Hippocampal formation (tissue), 2 donors: ENCODE data around the gene SLC16A10.
"Not testable (repeated sequence)": the region's sequence is repeated elsewhere in the genome, so short reads cannot be mapped to it uniquely, and the experiment has no call there.

Experiments used
- DNase-seq, 2 donors: peaks; one replicate each; lab custom pipeline; 2025; lab: John Stamatoyannopoulos, UW

The SLC16A10 gene

DNA sequence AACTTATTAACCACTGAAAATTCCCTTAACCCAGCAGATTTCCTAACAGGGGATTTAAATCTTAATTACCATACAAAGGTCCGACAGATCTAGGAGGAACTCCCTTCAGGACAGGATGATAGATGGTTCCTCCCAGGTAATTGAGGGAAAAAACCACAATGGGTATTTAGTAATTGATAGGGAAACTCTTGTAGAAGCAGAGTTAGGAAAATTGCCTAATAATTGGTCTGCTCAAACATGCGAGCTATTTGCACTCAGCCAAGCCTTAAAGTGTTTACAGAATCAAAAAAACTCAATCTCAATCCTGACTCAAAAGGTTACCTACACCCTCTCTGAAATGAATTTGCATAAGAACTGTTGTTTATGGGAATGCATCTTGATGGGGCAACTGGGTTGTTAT is 45.4 kb downstream of the SLC16A10 start:
- not testable (repeated sequence) for DNase-seq

GRCh38 chr6:111134236-111134869 is 47.0 kb downstream of the SLC16A10 start:
- not testable (repeated sequence) for DNase-seq

- DNase-seq, result not testable (repeated sequence)
Observed at GRCh38 chr6:111137489-111138093, 50.3 kb downstream of the SLC16A10 start.

GRCh38 chr6:111147440-111147839 is 60.1 kb downstream of the SLC16A10 start:
- no peak for DNase-seq

DNA sequence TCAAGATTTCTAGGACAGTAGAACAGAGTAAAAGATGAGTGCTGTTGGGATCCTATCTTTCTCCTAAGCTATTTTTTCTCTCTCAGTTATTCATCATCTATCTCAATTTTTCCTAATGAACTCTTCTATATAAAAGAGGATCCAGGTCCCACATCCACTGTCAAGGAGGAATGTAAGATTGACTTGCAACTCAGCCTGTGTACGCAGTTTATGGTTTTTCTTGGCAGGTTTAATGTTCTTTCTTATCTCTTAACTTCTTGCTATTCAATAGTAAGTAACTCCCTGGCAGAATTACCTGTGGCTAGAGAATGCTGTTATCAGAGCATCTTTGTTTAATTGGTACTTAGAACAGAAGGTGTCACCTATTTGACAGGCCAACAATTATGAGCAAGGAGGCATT is 60.8 kb downstream of the SLC16A10 start:
- no peak for DNase-seq

GRCh38 chr6:111150577-111150976 is 63.3 kb downstream of the SLC16A10 start:
- DNase-seq, result no peak

- DNase-seq, result no peak
Observed at GRCh38 chr6:111154981-111155380, 67.7 kb downstream of the SLC16A10 start.

GRCh38 chr6:111157412-111157811 is 70.1 kb downstream of the SLC16A10 start:
- DNase-seq, result no peak

GRCh38 chr6:111159633-111160032 is 72.3 kb downstream of the SLC16A10 start:
- DNase-seq, result no peak

DNA sequence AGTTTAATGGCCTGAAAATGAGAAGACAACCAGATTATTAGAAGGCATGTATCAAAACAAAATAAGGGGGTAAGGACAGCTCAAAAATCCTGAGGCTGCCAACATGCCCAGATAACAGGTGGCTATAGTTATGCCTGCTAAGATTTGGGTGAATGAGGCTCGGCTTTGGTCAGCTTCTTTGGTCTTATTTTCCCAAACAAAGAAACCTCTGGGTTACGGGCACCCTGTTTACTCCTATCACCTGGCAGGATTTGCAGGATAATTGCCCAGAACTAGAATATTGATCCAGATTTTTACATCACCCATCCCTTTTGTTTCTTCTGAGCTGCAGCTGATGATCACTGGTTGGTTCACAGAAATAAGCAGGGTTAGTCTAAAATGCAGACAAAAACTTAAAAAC is 74.3 kb downstream of the SLC16A10 start:
- no peak for DNase-seq

DNA sequence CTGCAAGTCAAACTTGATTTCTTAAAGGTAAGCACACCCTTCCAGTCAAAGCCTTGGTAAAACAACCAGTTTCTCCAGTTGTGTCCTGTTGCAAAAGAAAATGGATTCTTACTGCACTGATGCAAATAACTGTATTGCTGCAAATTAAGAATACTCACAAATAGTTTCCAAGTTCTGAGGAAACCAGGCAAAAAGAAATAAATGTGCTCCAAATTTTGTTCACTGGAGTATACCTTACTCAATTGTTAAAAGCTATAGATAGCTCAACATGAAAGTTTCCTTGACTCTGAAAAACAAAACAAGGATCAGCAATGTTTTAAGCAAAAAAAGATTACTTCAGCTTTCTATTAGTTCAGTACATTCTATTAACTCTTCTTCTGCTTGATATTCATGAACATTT is 75.2 kb downstream of the SLC16A10 start:
- no peak for DNase-seq

GRCh38 chr6:111171577-111172400 is 84.5 kb downstream of the SLC16A10 start:
- no peak for DNase-seq

DNA sequence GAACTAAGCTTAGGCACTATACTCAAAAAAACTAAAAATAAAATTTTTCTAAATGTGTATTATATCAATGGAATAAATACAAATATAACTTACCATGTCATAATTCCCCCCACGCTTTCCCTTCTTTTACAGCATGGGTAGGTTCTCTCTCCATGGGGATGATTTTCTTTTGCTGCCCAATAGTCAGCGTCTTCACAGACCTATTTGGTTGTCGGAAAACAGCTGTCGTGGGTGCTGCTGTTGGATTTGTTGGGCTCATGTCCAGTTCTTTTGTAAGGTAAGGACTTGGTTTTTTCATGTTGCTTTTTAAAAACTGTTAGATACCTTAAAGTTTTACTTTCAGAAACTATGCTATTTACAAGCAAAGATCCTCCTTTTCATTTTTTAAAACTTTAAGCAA is 85.3 kb downstream of the SLC16A10 start:
- no peak for DNase-seq

- DNase-seq, result no peak
Observed at GRCh38 chr6:111173341-111173740, 86.0 kb downstream of the SLC16A10 start.

- DNase-seq, result no peak
Observed at GRCh38 chr6:111173946-111174345, 86.6 kb downstream of the SLC16A10 start.

DNA sequence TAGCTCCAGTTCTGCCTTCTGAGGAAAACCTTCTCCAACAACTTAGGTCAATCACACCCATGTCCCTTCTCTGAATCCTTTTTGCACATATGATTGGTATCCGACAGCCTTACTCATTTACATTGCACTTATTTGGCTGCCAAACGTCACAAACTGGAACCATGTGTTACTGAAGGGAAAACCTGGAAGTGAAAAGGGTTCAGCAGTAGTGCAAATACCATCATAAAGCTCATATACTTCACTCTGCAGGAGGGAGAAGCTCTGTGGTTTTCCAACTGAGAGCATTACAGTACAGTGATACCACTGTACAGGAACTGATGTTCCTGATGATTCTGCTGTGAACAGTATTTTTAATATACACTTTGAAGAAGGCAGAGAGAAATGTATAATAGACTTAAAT is 87.8 kb downstream of the SLC16A10 start:
- no peak for DNase-seq

DNA sequence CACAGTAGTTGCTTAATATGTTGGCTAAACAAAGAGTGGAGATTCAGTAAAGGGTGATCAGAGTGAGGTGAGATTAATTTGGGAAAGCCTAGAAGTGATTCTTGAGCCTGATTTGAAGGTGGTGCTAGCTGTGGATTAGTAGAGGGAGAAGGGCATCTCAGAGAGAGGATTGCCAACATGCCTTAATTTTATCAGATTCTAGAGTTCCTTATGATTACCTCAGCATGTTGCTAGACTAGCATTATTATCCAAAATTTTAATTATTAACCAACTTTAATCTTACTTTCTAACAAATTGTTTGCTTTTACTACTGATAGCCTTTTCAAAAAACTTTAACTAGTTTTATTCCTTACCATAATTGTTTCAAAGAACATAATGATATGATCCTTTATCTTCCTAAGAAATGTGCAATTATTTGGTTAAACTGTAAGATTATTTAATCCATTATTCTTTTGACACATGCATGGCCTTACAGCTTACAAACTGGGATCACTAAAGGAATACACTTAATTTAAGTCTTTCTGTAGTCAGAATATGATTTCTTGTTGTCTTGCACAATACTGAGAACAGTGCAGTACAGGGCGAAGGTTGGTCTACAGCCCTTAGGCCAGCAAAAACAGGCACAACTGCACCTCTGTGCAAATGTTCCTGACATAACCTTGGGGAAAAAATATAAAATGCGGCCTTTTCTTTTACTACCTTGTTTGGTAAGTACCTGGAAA is 88.9 kb downstream of the SLC16A10 start:
- no peak for DNase-seq

DNA sequence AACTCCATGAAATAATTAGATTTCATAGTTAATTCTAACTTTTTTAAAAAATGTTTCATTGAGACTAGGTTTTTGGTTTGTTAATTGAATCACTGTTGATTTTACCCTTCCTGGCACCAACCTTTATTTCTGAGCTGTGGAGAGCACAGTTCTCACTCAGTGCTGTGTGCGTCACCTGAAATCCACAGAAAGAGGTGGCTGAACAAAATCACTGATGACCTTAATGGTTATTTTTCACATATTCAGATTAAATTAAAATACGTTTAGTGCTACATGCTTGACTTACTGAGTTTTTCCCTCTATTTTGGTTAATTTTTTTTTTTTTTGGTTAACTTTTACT is 89.4 kb downstream of the SLC16A10 start:
- DNase-seq, result no peak

GRCh38 chr6:111177131-111177530 is 89.8 kb downstream of the SLC16A10 start:
- no peak for DNase-seq

- DNase-seq, result no peak
Observed at GRCh38 chr6:111183702-111184517, 96.6 kb downstream of the SLC16A10 start.

GRCh38 chr6:111184827-111185532 is 97.7 kb downstream of the SLC16A10 start:
- no peak for DNase-seq
